Anterior cingulate cortex (tissue), 58 donors: ENCODE data around the gene BRD3.

ENCODE experiments used
- DNase-seq, 58 donors: peaks; one replicate each; lab custom pipeline; 2025; lab: John Stamatoyannopoulos, UW

The BRD3 gene

DNA sequence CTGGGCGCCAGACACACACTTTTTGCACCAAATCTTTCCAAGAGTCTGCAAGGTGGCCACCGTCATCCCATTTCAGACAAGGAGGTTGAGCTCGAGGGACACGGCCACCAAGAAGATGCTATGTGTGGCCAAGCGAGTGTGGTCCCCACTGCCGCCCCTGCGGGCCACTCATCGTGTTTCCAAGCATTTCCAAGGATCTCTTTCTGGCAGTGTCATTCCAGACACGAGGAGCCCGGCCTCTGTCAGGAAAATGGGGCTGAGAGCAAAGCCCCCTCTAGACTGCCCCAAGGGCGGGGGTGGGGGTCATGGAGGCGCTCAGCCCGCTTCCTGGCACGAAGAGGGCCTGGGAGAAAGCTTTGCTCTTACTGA, 86.3 kb downstream of the BRD3 start:
- DNase-seq, result no peak

DNA sequence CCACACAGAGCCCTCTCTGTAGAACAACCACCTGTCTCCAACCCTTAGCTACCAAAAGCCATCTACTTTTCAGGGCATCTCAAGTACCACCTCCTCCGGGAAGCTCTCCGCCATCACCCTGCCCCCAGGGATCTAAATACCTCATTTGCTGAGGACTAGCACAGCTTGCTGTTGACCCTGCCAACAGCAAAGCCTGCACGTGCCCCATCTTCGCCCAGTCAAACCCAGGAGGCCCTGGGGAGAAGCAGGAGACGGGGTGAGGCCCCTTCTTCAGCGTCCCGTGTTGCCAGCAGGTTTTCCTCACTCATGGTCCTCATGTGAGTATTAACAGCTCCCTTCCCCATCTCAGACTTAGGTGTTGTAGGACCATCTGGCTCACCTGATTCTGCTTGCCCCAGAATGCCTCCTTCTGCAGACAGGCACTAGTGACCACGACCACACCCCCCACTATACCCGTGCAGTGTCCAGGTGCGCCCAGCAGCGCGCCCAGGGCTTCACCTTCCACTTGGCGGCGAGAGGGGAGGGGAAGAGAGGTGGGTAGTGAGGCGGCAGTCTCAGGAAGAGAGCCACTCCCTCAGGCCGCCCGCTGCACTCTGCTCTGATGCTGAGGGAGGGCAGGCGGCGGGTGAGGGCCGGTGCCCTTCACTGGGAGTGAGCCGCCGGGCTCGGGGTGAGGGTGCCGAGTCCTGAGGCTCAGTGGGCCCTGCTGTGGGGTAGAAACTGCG, 86.8 kb downstream of the BRD3 start:
- DNase-seq, result no peak
